IPS DF 6.9 (cell line): ENCODE measurements around the gene PPP2R3A.

Source experiments
- DNase-seq: peaks from one replicate; pipeline ENCODE4 v3.0.0-alpha.2; 2013; ENCODE audit warnings: low read depth, low spot score
- H3K27ac ChIP-seq: one replicate; pipeline ENCODE4 v1.5.1; 2013; ENCODE audit warnings: low read length, control low read depth
- H3K27me3 ChIP-seq: 2 replicates; pipeline ENCODE4 v1.6.1; 2013; ENCODE audit warnings: mild to moderate bottlenecking, low read length; ENCODE audit not compliant: control insufficient read depth, insufficient read depth
- H3K36me3 ChIP-seq: 2 replicates; pipeline ENCODE4 v1.6.1; 2013; ENCODE audit warnings: low read length; ENCODE audit not compliant: control insufficient read depth, insufficient read depth
- H3K4me1 ChIP-seq: 2 replicates; pipeline ENCODE4 v1.6.1; 2013; ENCODE audit warnings: low read length; ENCODE audit not compliant: control insufficient read depth, insufficient read depth
- H3K4me3 ChIP-seq: 2 replicates; pipeline ENCODE4 v1.5.1; 2013; ENCODE audit warnings: mild to moderate bottlenecking, low read length
- H3K9me3 ChIP-seq: 2 replicates; pipeline ENCODE4 v1.6.1; 2013; ENCODE audit warnings: low read length, inconsistent platforms; ENCODE audit not compliant: control insufficient read depth, insufficient read depth
- WGBS: extraction: QIAGEN DNeasy Blood & Tissue Kit; methylation state at CpG from one replicate; pipeline ENCODE4 v1.1.7; 2013; ENCODE audit warnings: mixed read lengths, missing lambda C conversion rate; ENCODE audit not compliant: insufficient read length, insufficient coverage; 5-methylcytosine and 5-hydroxymethylcytosine counted together

PPP2R3A gene

DNA sequence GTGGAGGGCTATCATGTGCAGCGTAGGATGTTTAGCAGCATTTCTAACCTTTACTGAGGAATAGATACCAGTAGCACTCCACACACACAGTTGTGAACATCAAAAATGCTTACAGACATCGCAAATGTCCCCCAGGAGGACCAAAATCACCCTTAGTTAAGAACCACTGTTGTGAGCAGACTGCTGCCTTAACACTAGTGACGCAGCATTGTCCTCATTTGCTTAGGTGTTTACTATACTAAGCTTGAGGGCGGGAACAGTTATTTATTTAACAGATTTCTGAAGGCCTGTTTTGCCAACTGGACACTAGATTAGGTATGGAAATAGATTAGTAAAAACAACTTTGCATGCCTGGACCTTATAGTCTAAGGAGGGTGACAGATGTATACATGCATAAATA lies 2.3 kb downstream of the PPP2R3A start:
- Histone ChIP-seq H3K9me3 (no peaks in the 10 kb centered on the region), H3K36me3 (no peaks in the 10 kb centered on the region), H3K4me3 (no peak overlapping the region), H3K4me1 (peaks cover 2% of the 10 kb centered on the region), H3K27me3 (no peaks in the 10 kb centered on the region), H3K27ac (no peak overlapping the region)
- WGBS: no CpG with 5 or more reads among the region's 4 CpGs
- no peak for DNase-seq

DNA sequence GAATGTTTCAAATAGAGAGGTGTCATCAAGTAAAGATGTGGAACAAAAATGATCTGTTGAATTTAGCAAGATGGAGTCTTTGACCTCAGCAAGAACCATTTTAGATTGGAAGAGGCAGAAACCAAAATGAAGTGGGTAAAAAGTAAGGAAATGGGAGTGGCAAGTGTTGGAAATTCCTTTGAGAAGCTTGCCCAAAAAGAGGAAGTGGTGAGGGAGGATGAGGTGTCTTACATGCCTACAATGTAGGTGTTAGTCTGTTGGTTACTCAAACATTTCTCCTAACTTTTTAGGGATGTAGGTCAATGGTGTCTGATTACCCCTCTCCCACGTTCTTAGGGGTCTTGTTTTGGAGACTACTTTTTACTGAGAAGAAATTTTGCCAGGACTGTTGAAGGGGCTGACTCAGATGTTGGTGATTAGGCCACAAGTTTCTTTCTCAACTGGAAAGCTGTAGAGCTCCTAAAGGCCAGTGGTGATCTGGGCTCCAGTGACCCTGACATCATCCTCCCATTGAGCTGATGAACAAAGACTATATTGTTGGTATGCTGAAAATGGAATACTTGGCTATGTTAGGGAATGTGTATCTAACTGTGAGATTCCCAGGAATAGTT lies 5.1 kb downstream of the PPP2R3A start:
- no peak overlapping the region for H3K4me3 ChIP-seq
- no peaks in the 10 kb centered on the region for H3K27me3 ChIP-seq
- H3K27ac ChIP-seq: no peak overlapping the region
- no peak for DNase-seq
- no peaks in the 10 kb centered on the region for H3K9me3 ChIP-seq
- no peaks in the 10 kb centered on the region for H3K36me3 ChIP-seq
- WGBS: no CpG with 5 or more reads among the region's 1 CpG
- peaks cover 2% of the 10 kb centered on the region; the same call in 1 of the 2 replicates for H3K4me1 ChIP-seq

DNA sequence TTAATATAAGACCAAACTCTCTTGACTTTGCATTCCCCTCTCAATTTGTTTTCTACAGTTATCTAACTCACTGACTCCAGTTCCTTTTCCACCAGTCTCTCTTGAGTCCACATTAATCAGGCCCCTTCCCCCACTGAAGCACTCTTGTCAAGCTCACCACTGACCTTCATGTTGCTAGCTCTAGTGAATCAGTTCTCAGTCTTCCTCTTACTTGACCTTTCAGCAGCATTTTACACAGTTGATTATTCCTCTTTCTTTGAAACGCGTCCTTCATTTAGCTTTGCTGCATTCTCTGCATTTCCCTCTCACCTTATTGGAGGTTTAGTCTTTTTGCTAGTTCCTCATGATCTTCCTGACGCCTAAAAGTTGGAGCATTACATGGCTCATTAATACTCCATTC lies 8.3 kb downstream of the PPP2R3A start:
- H3K36me3 ChIP-seq: no peaks in the 10 kb centered on the region
- no peaks in the 10 kb centered on the region for H3K27me3 ChIP-seq
- no peaks in the 10 kb centered on the region for H3K9me3 ChIP-seq
- H3K4me3 ChIP-seq: no peak overlapping the region
- H3K4me1 ChIP-seq: 0 out of 2 replicates have a peak, but pooled peaks cover 2% of the 10 kb centered on the region
- WGBS: no CpG with 5 or more reads among the region's 3 CpGs
- no peak for DNase-seq
- no peak overlapping the region for H3K27ac ChIP-seq

DNA sequence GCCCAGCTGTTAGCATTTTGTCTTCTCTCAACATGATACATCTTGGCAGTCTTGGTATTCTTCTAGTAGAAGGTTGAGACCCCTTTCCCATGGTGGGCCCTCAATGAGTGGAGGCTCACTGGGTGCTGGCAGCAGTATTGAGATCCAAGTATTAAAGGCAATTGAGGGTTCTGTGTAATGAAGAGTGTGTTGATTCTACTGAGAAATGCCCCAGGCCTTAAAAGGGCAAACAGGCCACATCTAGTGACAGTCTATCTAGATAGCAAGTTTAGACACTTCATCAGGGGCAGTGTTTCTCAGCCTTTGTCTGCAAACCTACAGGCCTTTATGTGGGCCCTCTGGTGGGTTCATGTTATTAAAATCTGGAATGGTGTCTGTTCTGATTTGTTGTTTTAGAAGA lies 9.5 kb downstream of the PPP2R3A start:
- H3K9me3 ChIP-seq: no peaks in the 10 kb centered on the region
- DNase-seq: no peak
- H3K27ac ChIP-seq: no peak overlapping the region
- H3K4me3 ChIP-seq: no peak overlapping the region
- no peaks in the 10 kb centered on the region for H3K27me3 ChIP-seq
- 0 out of 2 replicates have a peak, but pooled peaks cover 2% of the 10 kb centered on the region for H3K4me1 ChIP-seq
- no peaks in the 10 kb centered on the region for H3K36me3 ChIP-seq

DNA sequence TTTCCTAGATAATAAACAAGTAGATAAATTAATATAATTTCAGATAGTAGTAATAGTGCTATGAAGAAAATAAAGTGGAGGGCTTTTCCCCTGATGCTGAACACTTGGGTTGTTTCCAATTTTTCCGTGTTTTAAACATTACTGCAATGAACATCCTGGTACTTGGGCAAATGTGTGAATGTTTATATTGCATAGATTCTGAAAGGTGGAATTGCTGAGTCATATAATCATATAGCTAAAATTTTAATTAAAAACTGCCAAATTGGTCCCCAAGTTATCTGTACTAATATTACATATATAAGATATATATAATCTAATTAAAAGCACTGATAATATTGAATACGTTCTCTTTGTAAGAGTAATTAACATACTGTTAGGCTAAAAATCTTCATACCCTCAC lies 10.0 kb downstream of the PPP2R3A start:
- no CpG with 5 or more reads among the region's 2 CpGs for WGBS
- no peak overlapping the region for H3K27ac ChIP-seq
- no peaks in the 10 kb centered on the region for H3K36me3 ChIP-seq
- no peaks in the 10 kb centered on the region for H3K27me3 ChIP-seq
- 0 out of 2 replicates have a peak, but pooled peaks cover 2% of the 10 kb centered on the region for H3K4me1 ChIP-seq
- H3K4me3 ChIP-seq: no peak overlapping the region
- H3K9me3 ChIP-seq: no peaks in the 10 kb centered on the region
- DNase-seq: no peak

DNA sequence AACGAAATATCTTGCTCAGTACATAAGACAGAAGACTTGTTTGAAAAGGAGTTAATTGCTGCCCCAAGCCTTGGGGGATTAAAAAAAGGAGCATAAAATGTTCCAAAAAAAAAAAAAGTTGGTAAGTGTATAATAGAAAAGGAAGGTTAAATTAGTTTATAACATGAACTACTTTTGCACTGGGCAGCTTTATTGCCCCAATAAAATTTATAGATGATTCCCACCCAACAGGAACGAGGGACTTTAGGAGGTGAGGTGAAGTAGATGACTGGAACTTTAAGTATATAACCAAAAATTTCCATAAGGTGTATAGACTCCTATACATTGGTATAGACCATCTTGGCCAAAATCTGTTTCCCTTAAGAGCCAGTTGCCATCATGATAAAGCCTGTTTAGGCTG lies 14.8 kb downstream of the PPP2R3A start:
- Histone ChIP-seq H3K4me1 (no peaks in the 10 kb centered on the region), H3K9me3 (no peaks in the 10 kb centered on the region), H3K27ac (no peak overlapping the region), H3K27me3 (no peaks in the 10 kb centered on the region), H3K4me3 (no peak overlapping the region), H3K36me3 (no peaks in the 10 kb centered on the region)
- no peak for DNase-seq
- WGBS: no CpG with 5 or more reads among the region's 2 CpGs

DNA sequence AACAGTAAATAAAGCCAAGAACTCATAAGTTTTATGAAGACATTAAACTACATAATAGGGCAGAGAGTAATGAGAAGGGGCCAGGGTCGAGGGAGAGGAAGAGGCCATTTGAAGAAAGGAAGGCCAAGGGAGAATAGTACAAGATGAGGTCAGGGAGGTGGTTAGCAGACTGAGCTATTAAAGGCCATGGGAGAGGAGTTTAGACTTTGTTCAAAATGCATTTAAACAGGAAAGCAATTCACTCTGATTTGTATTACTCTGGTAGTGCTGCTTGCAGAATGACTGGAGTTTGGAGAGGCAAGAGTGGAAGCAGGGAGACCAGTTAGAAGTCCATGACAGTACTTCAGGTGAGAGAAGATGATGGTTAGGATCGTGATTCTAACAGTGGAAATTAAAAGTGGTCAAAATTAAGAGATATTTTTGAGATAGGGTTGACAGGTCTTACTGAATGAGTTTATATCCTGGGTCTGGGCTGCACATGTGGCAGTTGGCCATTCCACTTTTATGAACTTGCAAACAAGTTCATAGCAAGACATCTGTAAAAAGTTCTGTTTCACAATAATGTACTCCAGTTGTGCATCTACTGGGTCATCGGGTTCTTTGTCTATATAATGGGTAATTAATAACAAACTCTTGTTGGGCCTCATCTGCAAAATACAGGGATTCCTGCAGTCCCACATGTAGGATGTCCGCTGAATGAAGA lies 16.3 kb downstream of the PPP2R3A start:
- Histone ChIP-seq H3K9me3 (no peaks in the 10 kb centered on the region), H3K36me3 (no peaks in the 10 kb centered on the region), H3K27me3 (no peaks in the 10 kb centered on the region), H3K4me3 (no peak overlapping the region), H3K27ac (no peak overlapping the region), H3K4me1 (no peaks in the 10 kb centered on the region)
- 100% methylated on average over 1 of the region's 4 CpGs for WGBS
- DNase-seq: no peak

DNA sequence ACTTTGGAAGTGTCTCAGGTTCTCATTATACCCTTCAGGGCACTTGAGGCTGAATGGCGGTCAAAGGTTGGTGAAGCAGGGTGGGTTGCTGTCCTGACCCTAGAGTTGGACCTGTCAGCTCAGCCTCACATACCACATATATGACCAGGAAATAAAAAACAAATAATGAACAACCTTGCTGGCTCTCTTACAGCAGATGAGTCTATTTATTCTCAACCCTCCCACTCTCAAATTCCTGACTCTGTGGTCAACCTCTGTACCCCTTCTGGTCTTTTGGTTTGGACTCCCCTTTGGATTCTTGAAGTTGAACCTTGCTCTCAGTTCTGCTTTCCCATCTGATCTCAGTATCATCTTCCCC lies 16.9 kb downstream of the PPP2R3A start:
- Histone ChIP-seq H3K9me3 (no peaks in the 10 kb centered on the region), H3K36me3 (no peaks in the 10 kb centered on the region), H3K4me3 (no peak overlapping the region), H3K4me1 (no peaks in the 10 kb centered on the region), H3K27me3 (no peaks in the 10 kb centered on the region), H3K27ac (no peak overlapping the region)
- no peak for DNase-seq
- WGBS: no CpG with 5 or more reads among the region's 1 CpG

DNA sequence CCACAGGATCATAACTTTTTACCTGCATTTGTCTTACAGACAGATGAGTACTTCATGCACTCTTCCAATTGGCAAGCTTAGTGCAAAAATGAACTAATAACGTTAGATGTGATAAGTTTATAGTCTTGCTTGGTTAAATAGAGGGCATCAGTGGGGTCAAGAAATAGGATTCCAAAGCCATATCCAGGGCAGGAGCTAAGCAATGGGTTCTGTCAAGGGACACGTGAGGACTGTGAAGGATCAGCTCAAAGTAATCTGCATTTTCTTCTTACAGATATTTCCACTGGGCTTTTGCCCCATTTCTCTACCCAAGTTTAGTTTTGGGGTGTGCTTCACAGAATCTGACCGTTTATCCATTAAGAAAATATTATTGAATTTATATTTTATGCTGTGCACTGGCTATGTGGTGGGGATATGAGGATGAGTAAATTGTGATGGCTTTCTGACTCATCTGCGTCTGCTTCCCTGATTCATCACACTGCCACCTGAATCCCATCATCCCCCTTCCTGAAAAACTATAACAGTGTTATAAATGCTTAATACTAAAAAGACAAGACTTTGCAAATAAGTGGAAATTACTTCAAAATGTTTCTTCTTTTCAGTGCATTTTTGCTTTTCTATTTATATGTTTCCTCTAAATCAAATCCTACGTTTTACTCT lies 17.5 kb downstream of the PPP2R3A start:
- H3K36me3 ChIP-seq: no peaks in the 10 kb centered on the region
- no peak overlapping the region for H3K4me3 ChIP-seq
- H3K27me3 ChIP-seq: no peaks in the 10 kb centered on the region
- WGBS: no CpG with 5 or more reads among the region's 5 CpGs
- no peaks in the 10 kb centered on the region for H3K9me3 ChIP-seq
- no peaks in the 10 kb centered on the region for H3K4me1 ChIP-seq
- no peak for DNase-seq
- H3K27ac ChIP-seq: no peak overlapping the region

DNA sequence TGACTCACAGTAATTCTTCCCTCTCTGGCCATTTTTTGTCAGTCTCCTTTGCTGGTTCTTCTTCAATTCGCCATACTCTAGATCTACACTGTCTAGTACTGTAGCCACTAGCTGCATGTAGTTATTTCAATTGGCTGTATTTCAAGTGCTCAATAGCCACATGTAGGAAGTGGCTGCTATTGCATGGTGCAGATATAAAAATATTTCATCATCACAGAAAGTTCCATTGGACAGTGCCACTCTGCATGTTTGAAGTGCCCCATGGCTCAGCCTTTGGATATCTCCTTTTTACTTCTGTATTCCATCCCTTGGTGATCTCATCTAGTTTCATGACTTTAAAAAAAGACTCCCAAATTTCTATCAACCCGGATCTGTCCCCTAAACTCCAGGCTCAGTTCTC lies 22.1 kb downstream of the PPP2R3A start:
- no peaks in the 10 kb centered on the region for H3K36me3 ChIP-seq
- H3K27me3 ChIP-seq: no peaks in the 10 kb centered on the region
- H3K4me1 ChIP-seq: no peaks in the 10 kb centered on the region
- no peak for DNase-seq
- WGBS: no CpG with 5 or more reads among the region's 2 CpGs
- no peak overlapping the region for H3K4me3 ChIP-seq
- no peaks in the 10 kb centered on the region for H3K9me3 ChIP-seq
- H3K27ac ChIP-seq: no peak overlapping the region
